B cell (primary cell): ENCODE data around the gene KAT7. TPM values are rescaled to one million over a fixed set of nuclear protein-coding genes. Genes with fewer than 3 reads are reported as not detected.

Source experiments
- ATAC-seq: fragments of 200-7000 bp; cut with Tn5 transposase; one replicate; pipeline ENCODE4 v1.10.0; 2021; ENCODE audit warnings: low read depth, mild to moderate bottlenecking, moderate number of reproducible peaks, moderate library complexity
- CTCF ChIA-PET: fragments of 350-600 bp; sonication (Branson Sonifier 250); formaldehyde crosslinking; loops from one replicate; lab custom pipeline; 2021; ENCODE audit warnings: antibody characterized with exemption, inconsistent platforms; lab: Charles Lee
- POLR2A ChIA-PET: fragments of 350-600 bp; sonication (Branson Sonifier 250); formaldehyde crosslinking; loops from one replicate; lab custom pipeline; 2021; ENCODE audit warnings: antibody characterized with exemption; lab: Charles Lee
- DNase-seq: peaks from one replicate; pipeline ENCODE4 v3.0.0; 2013
- H2AFZ ChIP-seq: 2 replicates; pipeline ENCODE4 v1.6.1; 2012; ENCODE audit warnings: mild to moderate bottlenecking, low read depth, low read length; ENCODE audit not compliant: insufficient read depth, poor library complexity, severe bottlenecking
- H3K27ac ChIP-seq, 2 donors: 1 replicate in 1 of 2; 2 replicates in 1 of 2; pipeline ENCODE4 v1.5.1; 2012 to 2013; ENCODE audit warnings: low read length in 2 of 2, mild to moderate bottlenecking in 2 of 2, moderate library complexity in 1 of 2
- H3K27me3 ChIP-seq, 4 experiments: fragments of 200-600 bp in 1 of 4; sonication (generic) in 1 of 4; replicated peaks in 1 of 4; 1 replicate in 2 of 4; 2 replicates in 2 of 4; pipeline versions ENCODE4 v1.6.1 to v1.7.0; 2013 to 2016; ENCODE audit warnings: low read length in 3 of 4, mild to moderate bottlenecking in 2 of 4, mixed read lengths in 1 of 4, moderate library complexity in 1 of 4; ENCODE audit not compliant: insufficient read depth in 4 of 4, control insufficient read depth in 3 of 4; ENCODE audit errors: control extremely low read depth in 1 of 4
- H3K36me3 ChIP-seq, 2 experiments: replicated peaks in 1 of 2; 1 replicate in 1 of 2; 2 replicates in 1 of 2; pipeline versions ENCODE4 v1.6.1 to v1.7.1; 2013; ENCODE audit warnings: low read length in 1 of 2; ENCODE audit not compliant: insufficient read depth in 2 of 2, control insufficient read depth in 1 of 2; ENCODE audit errors: control extremely low read depth in 1 of 2, extremely low read depth in 1 of 2
- H3K4me1 ChIP-seq, 2 donors: fragments of 200-600 bp in 1 of 2; sonication (generic) in 1 of 2; 1 replicate in 1 of 2; 2 replicates in 1 of 2; pipeline versions ENCODE4 v1.5.1 to v1.6.1; 2013 to 2017; ENCODE audit warnings: low read length in 2 of 2; ENCODE audit not compliant: control insufficient read depth in 2 of 2, insufficient read depth in 2 of 2
- H3K4me2 ChIP-seq: replicated peaks from 2 replicates; pipeline ENCODE3; 2012; ENCODE audit warnings: mild to moderate bottlenecking, low read depth, low read length; ENCODE audit not compliant: poor library complexity, severe bottlenecking
- H3K4me3 ChIP-seq, 5 experiments: fragments of 200-600 bp in 1 of 5; sonication (generic) in 1 of 5; 1 replicate in 3 of 5; 2 replicates in 2 of 5; pipeline versions ENCODE4 v1.5.1 to v1.7.0; 2011 to 2016; ENCODE audit warnings: low read length in 4 of 5, mild to moderate bottlenecking in 4 of 5, low read depth in 2 of 5, control low read depth in 1 of 5, moderate library complexity in 1 of 5; ENCODE audit not compliant: insufficient read depth in 1 of 5; ENCODE audit errors: control extremely low read depth in 1 of 5, extremely low read depth in 1 of 5
- H3K79me2 ChIP-seq: fragments of 200-600 bp; sonication (generic); one replicate; pipeline ENCODE4 v1.6.0; 2016; ENCODE audit warnings: low read length; ENCODE audit not compliant: control insufficient read depth, insufficient read depth
- H3K9ac ChIP-seq: fragments of 200-600 bp; sonication (generic); 2 replicates; pipeline ENCODE4 v1.6.1; 2017; ENCODE audit warnings: mild to moderate bottlenecking, low read length, moderate library complexity
- H3K9me3 ChIP-seq, 3 donors: one replicate each; pipeline versions ENCODE4 v1.6.1 to v1.7.1; 2013; ENCODE audit warnings: low read length in 2 of 3; ENCODE audit not compliant: control insufficient read depth in 2 of 3, insufficient read depth in 1 of 3; ENCODE audit errors: control extremely low read depth in 1 of 3
- H4K20me1 ChIP-seq: 2 replicates; pipeline ENCODE4 v1.6.0; 2012; ENCODE audit warnings: mild to moderate bottlenecking, low read length; ENCODE audit not compliant: insufficient read depth, control insufficient read depth, poor library complexity, severe bottlenecking
- H3K27ac Mint-ChIP-seq: one replicate; pipeline ENCODE4 v1.8.0; 2021; ENCODE audit warnings: mixed read lengths
- H3K27me3 Mint-ChIP-seq: one replicate; pipeline ENCODE4 v1.8.0; 2021; ENCODE audit warnings: mixed read lengths
- H3K4me1 Mint-ChIP-seq: one replicate; pipeline ENCODE4 v1.8.0; 2021; ENCODE audit warnings: mixed read lengths
- H3K4me3 Mint-ChIP-seq: one replicate; pipeline ENCODE4 v1.8.0; 2021; ENCODE audit warnings: mixed read lengths
- H3K9me3 Mint-ChIP-seq: one replicate; pipeline ENCODE4 v1.8.0; 2022; ENCODE audit warnings: mixed read lengths; ENCODE audit not compliant: insufficient read depth
- CTCF ChIP-seq: fragments of 200-600 bp; IDR thresholded peaks from one replicate; pipeline ENCODE4 v1.8.0; 2022; ENCODE audit warnings: antibody characterized with exemption, mild to moderate bottlenecking
- EZH2 ChIP-seq: IDR thresholded peaks from 2 replicates; pipeline ENCODE4 v1.6.1; 2012; ENCODE audit warnings: borderline replicate concordance, low read depth, mild to moderate bottlenecking, moderate library complexity, low read length; ENCODE audit not compliant: insufficient read depth, poor library complexity, severe bottlenecking
- WGBS: methylation state at CpG from one replicate; pipeline ENCODE4 v1.1.5; 2013; ENCODE audit warnings: missing lambda C conversion rate; ENCODE audit not compliant: insufficient coverage; 5-methylcytosine and 5-hydroxymethylcytosine counted together
- intact Hi-C: fragments of 100-400 bp; cut with micrococcal nuclease; formaldehyde crosslinking; loops from one replicate; pipeline ENCODE4 v1.10.0; 2022
- polyA plus RNA-seq: library from polyadenylated mRNA; depleted of rRNA; stranded (reverse); fragments of >200 nt; gene quantifications from 2 replicates; pipeline ENCODE4 v1.2.3, GENCODE V29; 2012
- total RNA-seq, 2 donors: library from RNA; stranded (reverse); fragments of 120-200 nt in 1 of 2; gene quantifications; 1 replicate in 1 of 2; 2 replicates in 1 of 2; pipeline versions ENCODE4 v1.2.3 to v1.2.4, GENCODE V29; 2013 to 2022

Gene KAT7
- total and polyA plus RNA-seq, 2 donors (not counting 1 experiment from before 2014, with no cell fraction given) = 16.7 to 124 TPM

- Histone ChIP-seq H3K9ac (no peak overlapping the region), H4K20me1 (peaks cover 36% of the 10 kb centered on the region), H3K4me1 (peaks cover 28 to 47% of the 10 kb centered on the region in 2 donors), H3K27ac (no peak overlapping the region), H3K4me2 (no peak overlapping the region), H3K36me3 (peaks cover 7 to 38% of the 10 kb centered on the region in 2 experiments), H3K4me3 (no peak overlapping the region), H2AFZ (no peak overlapping the region), H3K27me3 (no peaks in the 10 kb centered on the region), H3K79me2 (peaks cover 95% of the 10 kb centered on the region), H3K9me3 (no peaks in the 10 kb centered on the region)
- ChIA-PET POLR2A (interaction anchor here (0.6 kb wide), 1 partner anchor 9 kb away, joined by 3 read pairs; no protein-coding TSS in a partner anchor), CTCF (no interaction called here)
- ATAC-seq (no peak), DNase-seq (no peak)
- H3K27me3 Mint-ChIP-seq = no peaks in the 10 kb centered on the region
- peaks cover 68% of the 10 kb centered on the region for H3K4me1 Mint-ChIP-seq
- no peak for TF ChIP-seq CTCF
- TF ChIP-seq EZH2 = no peak
- intact Hi-C loops = no loop called here
- no peak overlapping the region for H3K4me3 Mint-ChIP-seq
- 81% methylated on average over 8 of the region's 8 CpGs for WGBS
- H3K9me3 Mint-ChIP-seq = no peaks in the 10 kb centered on the region
- H3K27ac Mint-ChIP-seq = peak overlapping the region; percentile 63
Observed at GRCh38 chr17:49753959-49754391, 34.5 kb upstream of the KAT7 start.

- intact Hi-C loops = no loop called here
- H3K4me3 ChIP-seq = no peak overlapping the region
- H3K4me3 Mint-ChIP-seq = no peak overlapping the region
- H3K4me1 ChIP-seq = peaks cover 32 to 41% of the 10 kb centered on the region in 2 donors
- ATAC-seq = no peak
- no peak overlapping the region for H3K4me2 ChIP-seq
- no peaks in the 10 kb centered on the region for H3K9me3 ChIP-seq
- H3K4me1 Mint-ChIP-seq = peaks cover 70% of the 10 kb centered on the region
- H4K20me1 ChIP-seq = peaks cover 52% of the 10 kb centered on the region
- H3K79me2 ChIP-seq = peaks cover 96% of the 10 kb centered on the region
- H3K9me3 Mint-ChIP-seq = no peaks in the 10 kb centered on the region
- peaks cover 7 to 39% of the 10 kb centered on the region in 2 experiments for H3K36me3 ChIP-seq
- DNase-seq = no peak
- no peak overlapping the region for H3K9ac ChIP-seq
- CTCF ChIA-PET = interaction anchor here (0.8 to 2.1 kb wide), 4 partner anchors 9 to 12 kb away, joined by 3 to 8 read pairs (median 4); no protein-coding TSS in a partner anchor
- H3K27me3 Mint-ChIP-seq = no peaks in the 10 kb centered on the region
- no peaks in the 10 kb centered on the region for H3K27me3 ChIP-seq
- WGBS = no CpG with 5 or more reads among the region's 4 CpGs
- no peak overlapping the region for H2AFZ ChIP-seq
- TF ChIP-seq CTCF = no peak
- no peak for TF ChIP-seq EZH2
- POLR2A ChIA-PET = interaction anchor here (0.6 kb wide), 1 partner anchor 14 kb away, joined by 4 read pairs; no protein-coding TSS in a partner anchor
- peak overlapping the region in 1 of 2 donors; percentile 40 for H3K27ac ChIP-seq
- peak overlapping the region; percentile 48 for H3K27ac Mint-ChIP-seq
Observed at GRCh38 chr17:49755663-49756283, 32.7 kb upstream of the KAT7 start.
